HCT116 (cell line): ENCODE data around the gene GFI1B.

Source experiments
- EGR1 ChIP-seq: IDR thresholded peaks from 2 replicates; pipeline ENCODE4 v1.6.1; 2012; ENCODE audit warnings: low read depth
- EZH2 ChIP-seq: fragments of 200-600 bp; sonication (generic); IDR thresholded peaks from 2 replicates; pipeline ENCODE4 v1.6.1; 2017; ENCODE audit warnings: antibody characterized with exemption, mixed run types
- FOSL1 ChIP-seq: IDR thresholded peaks from 2 replicates; pipeline ENCODE4 v1.6.1; 2012; ENCODE audit warnings: low read depth
- POLR2A ChIP-seq: IDR thresholded peaks from 2 replicates; pipeline ENCODE4 v1.7.0; 2011; ENCODE audit warnings: borderline replicate concordance; ENCODE audit not compliant: insufficient read depth, insufficient read length; ENCODE audit errors: extremely low read depth
- POLR2AphosphoS5 ChIP-seq: IDR thresholded peaks from 2 replicates; pipeline ENCODE4 v1.6.1; 2011; ENCODE audit warnings: mild to moderate bottlenecking, low read depth, low read length, moderate library complexity
- REST ChIP-seq: IDR thresholded peaks from 2 replicates; pipeline ENCODE4 v1.6.1; 2012; ENCODE audit warnings: low read depth
- SP1 ChIP-seq: IDR thresholded peaks from 2 replicates; pipeline ENCODE4 v1.6.1; 2012; ENCODE audit warnings: low read depth
- YY1 ChIP-seq: IDR thresholded peaks from 2 replicates; pipeline ENCODE4 v1.6.1; 2011; ENCODE audit warnings: low read length, low read depth, moderate library complexity, mild to moderate bottlenecking; ENCODE audit not compliant: insufficient replicate concordance; ENCODE audit errors: extremely low read depth
- TF ChIP-seq, protein P1 (sequence below), 3 experiments: fragments of 200-600 bp in 1 of 3; sonication (generic) in 1 of 3; IDR thresholded peaks in 2 of 3; conservative IDR thresholded peaks in 1 of 3; 2 replicates each; pipeline ENCODE4 v1.5.1; 2012 to 2017; ENCODE audit warnings: low read depth in 2 of 3, low read length in 2 of 3, antibody characterized with exemption in 1 of 3, borderline replicate concordance in 1 of 3, control low read depth in 1 of 3, mild to moderate bottlenecking in 1 of 3, mixed read lengths in 1 of 3, mixed run types in 1 of 3, moderate library complexity in 1 of 3; ENCODE audit not compliant: insufficient read depth in 1 of 3
- TF ChIP-seq, protein P2 (sequence below): IDR thresholded peaks from 2 replicates; pipeline ENCODE4 v1.6.1; 2012

GRCh38 chr9:132998831-132999635, 20.5 kb downstream of the GFI1B start:
- TF ChIP-seq, protein P1, sequence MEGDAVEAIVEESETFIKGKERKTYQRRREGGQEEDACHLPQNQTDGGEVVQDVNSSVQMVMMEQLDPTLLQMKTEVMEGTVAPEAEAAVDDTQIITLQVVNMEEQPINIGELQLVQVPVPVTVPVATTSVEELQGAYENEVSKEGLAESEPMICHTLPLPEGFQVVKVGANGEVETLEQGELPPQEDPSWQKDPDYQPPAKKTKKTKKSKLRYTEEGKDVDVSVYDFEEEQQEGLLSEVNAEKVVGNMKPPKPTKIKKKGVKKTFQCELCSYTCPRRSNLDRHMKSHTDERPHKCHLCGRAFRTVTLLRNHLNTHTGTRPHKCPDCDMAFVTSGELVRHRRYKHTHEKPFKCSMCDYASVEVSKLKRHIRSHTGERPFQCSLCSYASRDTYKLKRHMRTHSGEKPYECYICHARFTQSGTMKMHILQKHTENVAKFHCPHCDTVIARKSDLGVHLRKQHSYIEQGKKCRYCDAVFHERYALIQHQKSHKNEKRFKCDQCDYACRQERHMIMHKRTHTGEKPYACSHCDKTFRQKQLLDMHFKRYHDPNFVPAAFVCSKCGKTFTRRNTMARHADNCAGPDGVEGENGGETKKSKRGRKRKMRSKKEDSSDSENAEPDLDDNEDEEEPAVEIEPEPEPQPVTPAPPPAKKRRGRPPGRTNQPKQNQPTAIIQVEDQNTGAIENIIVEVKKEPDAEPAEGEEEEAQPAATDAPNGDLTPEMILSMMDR (IDR thresholded peaks at IDR 0.05 in 2 of 3, conservative IDR thresholded peaks at IDR 0.05 in 1 of 3; ENCODE audit: borderline replicate concordance in 1 of 3, insufficient read depth in 1 of 3, low read depth in 2 of 3, low read length in 2 of 3): no peak
- TF ChIP-seq FOSL1 (no peak), POLR2A (no peak), REST (no peak), SP1 (no peak), EZH2 (no peak), POLR2AphosphoS5 (no peak), YY1 (no peak), EGR1 (no peak)
- TF ChIP-seq, protein P2, sequence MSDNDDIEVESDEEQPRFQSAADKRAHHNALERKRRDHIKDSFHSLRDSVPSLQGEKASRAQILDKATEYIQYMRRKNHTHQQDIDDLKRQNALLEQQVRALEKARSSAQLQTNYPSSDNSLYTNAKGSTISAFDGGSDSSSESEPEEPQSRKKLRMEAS: no peak
